ENCODE results near the gene TRAM2. TPM values are rescaled to one million over a fixed set of nuclear protein-coding genes. Genes with fewer than 3 reads are reported as not detected.
"Not testable (repeated sequence)": the region's sequence is repeated elsewhere in the genome, so short reads cannot be mapped to it uniquely, and the experiment has no call there.

Gene TRAM2
- total and polyA plus RNA-seq, 12 donors: 2.2 to 17.9 (median 10.3) TPM

DNA sequence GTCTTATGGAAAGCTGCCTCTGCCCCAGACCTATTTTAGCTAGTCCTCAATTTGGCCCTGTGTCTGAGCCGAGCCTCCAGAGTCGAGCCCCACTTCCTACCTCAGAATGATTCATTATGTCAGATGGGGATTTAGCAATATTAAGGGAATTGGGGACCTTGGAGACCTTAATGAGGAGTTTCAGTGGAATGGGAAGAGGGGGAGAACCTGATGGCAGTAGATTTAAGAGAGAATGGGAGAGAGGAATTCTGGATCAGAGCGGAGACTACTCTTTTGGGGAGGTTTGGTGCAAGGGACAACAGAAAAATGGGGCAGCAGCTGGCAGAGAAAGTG, 93.2 kb downstream of the TRAM2 start:
- no peaks in the 10 kb centered on the region for H3K4me1 ChIP-seq (replicated peaks in 1 of 2)
- no peak overlapping the region for H3K27ac ChIP-seq
- WGBS, 4 donors: 86 to 92% (median 91%) methylated on average over 3 of the region's 3 CpGs
- DNase-seq: no peak
- no peaks in the 10 kb centered on the region for H3K36me3 ChIP-seq (replicated peaks in 1 of 2)
- H3K9me3 ChIP-seq (replicated peaks in 1 of 3): no peaks in the 10 kb centered on the region
- no peaks in the 10 kb centered on the region for H3K27me3 ChIP-seq
- no peak for TF ChIP-seq POLR2A (IDR thresholded peaks at IDR 0.05)
- TF ChIP-seq, protein P1, sequence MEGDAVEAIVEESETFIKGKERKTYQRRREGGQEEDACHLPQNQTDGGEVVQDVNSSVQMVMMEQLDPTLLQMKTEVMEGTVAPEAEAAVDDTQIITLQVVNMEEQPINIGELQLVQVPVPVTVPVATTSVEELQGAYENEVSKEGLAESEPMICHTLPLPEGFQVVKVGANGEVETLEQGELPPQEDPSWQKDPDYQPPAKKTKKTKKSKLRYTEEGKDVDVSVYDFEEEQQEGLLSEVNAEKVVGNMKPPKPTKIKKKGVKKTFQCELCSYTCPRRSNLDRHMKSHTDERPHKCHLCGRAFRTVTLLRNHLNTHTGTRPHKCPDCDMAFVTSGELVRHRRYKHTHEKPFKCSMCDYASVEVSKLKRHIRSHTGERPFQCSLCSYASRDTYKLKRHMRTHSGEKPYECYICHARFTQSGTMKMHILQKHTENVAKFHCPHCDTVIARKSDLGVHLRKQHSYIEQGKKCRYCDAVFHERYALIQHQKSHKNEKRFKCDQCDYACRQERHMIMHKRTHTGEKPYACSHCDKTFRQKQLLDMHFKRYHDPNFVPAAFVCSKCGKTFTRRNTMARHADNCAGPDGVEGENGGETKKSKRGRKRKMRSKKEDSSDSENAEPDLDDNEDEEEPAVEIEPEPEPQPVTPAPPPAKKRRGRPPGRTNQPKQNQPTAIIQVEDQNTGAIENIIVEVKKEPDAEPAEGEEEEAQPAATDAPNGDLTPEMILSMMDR (IDR thresholded peaks at IDR 0.05): no peak
- no peak overlapping the region for H3K4me3 ChIP-seq
- intact Hi-C loops (cut with DNase I): no loop called here

DNA sequence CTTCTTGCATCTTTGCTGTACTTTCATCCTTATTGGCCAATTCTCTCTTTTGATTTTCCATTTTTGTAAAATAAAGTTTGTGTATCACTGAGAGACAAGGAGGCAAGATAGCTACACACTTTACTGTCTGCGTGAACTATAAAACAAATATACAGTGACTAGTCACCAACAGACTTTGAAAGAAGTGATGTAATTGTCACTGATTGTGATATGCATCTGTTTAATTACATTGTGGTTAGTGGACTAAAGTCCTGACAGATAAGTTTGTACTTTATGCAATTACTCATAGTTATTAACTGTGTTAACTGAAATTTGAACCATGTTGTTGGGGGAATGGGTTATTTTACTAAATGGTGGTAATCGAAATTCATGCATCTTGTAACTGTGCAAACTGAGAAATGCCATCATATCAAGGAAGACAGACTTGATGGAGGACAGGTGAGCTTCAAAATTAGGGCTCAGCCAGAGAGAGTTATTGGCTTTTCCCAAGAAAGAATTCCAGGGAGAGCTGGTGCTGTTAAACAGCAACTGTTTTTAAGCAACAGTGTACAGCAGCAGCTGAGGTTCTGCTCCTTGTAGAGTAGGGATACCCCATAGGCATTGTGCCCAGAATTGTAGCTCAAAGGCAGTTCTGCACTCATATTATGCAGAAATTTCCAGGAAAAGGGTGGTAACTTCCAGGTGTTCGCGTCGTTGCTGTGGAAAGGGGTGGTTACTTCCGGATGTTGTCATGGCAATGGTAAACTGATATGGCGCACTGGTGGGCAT, 93.8 kb downstream of the TRAM2 start:
- intact Hi-C loops (cut with DNase I): no loop called here
- no peaks in the 10 kb centered on the region for H3K9me3 ChIP-seq (replicated peaks in 1 of 3)
- TF ChIP-seq, protein P1 (IDR thresholded peaks at IDR 0.05): no peak
- TF ChIP-seq POLR2A (IDR thresholded peaks at IDR 0.05): no peak
- no peaks in the 10 kb centered on the region for H3K27me3 ChIP-seq
- no peak for DNase-seq
- H3K27ac ChIP-seq: no peak overlapping the region
- H3K36me3 ChIP-seq (replicated peaks in 1 of 2): no peaks in the 10 kb centered on the region
- no peak overlapping the region for H3K4me3 ChIP-seq
- WGBS, 4 donors: 87 to 95% (median 88%) methylated on average over 7 of the region's 7 CpGs
- no peaks in the 10 kb centered on the region for H3K4me1 ChIP-seq (replicated peaks in 1 of 2)

DNA sequence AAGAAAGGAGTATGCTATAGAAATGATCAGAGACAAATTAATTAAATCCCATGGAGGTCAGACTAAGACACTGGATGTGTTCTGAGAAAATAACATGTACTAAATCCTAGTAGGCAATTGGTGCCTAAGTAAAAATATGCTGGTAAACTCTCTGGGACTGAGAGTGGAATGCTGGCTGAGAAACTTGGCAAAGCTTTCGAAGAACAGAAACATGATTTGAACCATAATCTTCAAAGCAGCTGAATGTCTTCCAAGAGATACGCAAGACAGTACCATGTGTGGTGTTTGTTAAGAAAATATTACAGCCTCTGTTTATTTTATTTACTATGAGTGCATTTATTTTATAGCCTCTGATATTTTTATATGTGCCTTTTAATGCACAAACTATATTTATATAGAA, 101.6 kb downstream of the TRAM2 start:
- 69 to 88% (median 83%) methylated on average over 2 of the region's 2 CpGs for WGBS, 4 donors
- H3K27ac ChIP-seq: no peak overlapping the region
- intact Hi-C loops (cut with DNase I): no loop called here
- no peaks in the 10 kb centered on the region for H3K27me3 ChIP-seq
- no peaks in the 10 kb centered on the region for H3K4me1 ChIP-seq (replicated peaks in 1 of 2)
- no peak for DNase-seq
- H3K36me3 ChIP-seq (replicated peaks in 1 of 2): no peaks in the 10 kb centered on the region
- TF ChIP-seq POLR2A (IDR thresholded peaks at IDR 0.05): no peak
- TF ChIP-seq, protein P1 (IDR thresholded peaks at IDR 0.05): no peak
- no peak overlapping the region for H3K4me3 ChIP-seq
- no peaks in the 10 kb centered on the region for H3K9me3 ChIP-seq (replicated peaks in 1 of 3)

DNA sequence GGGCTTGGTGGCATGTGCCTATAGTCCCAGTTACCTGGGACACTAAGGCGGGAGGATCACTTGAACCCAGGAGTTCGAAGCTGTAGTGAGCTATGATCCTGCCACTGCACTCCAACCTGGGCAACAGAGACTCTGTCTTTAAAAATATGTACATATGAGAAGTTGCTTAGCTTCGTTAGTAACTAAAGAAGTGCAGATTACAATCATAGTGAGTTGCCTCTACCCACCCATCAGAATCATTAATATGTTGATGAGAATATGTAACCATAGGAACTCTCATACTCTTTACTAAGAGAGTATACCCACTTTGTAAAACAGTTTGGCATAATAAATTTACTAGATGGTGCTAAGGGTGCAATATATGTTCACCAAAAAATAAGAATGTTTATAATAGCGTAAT, 102.7 kb downstream of the TRAM2 start:
- no peaks in the 10 kb centered on the region for H3K27me3 ChIP-seq
- no peak overlapping the region for H3K4me3 ChIP-seq
- H3K4me1 ChIP-seq (replicated peaks in 1 of 2): no peaks in the 10 kb centered on the region
- H3K27ac ChIP-seq: no peak overlapping the region
- H3K9me3 ChIP-seq (replicated peaks in 1 of 3): no peaks in the 10 kb centered on the region
- H3K36me3 ChIP-seq (replicated peaks in 1 of 2): no peaks in the 10 kb centered on the region
- no peak for TF ChIP-seq POLR2A (IDR thresholded peaks at IDR 0.05)
- TF ChIP-seq, protein P1 (IDR thresholded peaks at IDR 0.05): no peak
- no peak for DNase-seq
- 96 to 98% (median 97%) methylated on average over 4 of the region's 4 CpGs for WGBS, 4 donors
- intact Hi-C loops (cut with DNase I): no loop called here

DNA sequence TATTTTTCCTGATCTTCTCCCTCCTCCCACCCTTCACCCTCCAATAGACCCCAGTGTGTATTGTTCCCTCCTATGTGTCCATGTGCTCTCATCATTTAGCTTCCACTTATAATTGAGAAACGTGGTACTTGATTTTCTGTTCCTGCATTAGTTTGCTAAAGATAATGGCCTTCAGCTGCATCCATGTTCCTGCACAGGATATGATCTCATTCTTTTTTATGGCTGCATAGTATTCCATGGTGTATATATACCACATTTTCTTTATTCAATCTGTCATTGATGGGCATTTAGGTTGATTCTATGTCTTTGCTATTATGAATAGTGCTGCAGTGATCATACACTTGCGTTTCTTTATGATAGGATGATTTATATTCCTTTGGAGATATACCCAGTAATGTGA, 115.7 kb downstream of the TRAM2 start:
- intact Hi-C loops (cut with DNase I): not testable (repeated sequence)

More for the DNA sequence above, 115.7 kb downstream of the TRAM2 start:
- H3K4me1 ChIP-seq (replicated peaks in 1 of 2); H3K36me3 ChIP-seq (replicated peaks in 1 of 2); DNase-seq; H3K9me3 ChIP-seq (replicated peaks in 1 of 3); H3K4me3 ChIP-seq; H3K27ac ChIP-seq; H3K27me3 ChIP-seq: not testable (repeated sequence)
- 83 to 100% (median 84%) methylated on average over 2 of the region's 2 CpGs for WGBS, 4 donors

Data from adrenal gland (tissue), 12 donors.